D721Med (cell line): Measurements from ENCODE around the gene TP53BP2.

Experiments
- DNase-seq: peaks from one replicate; pipeline ENCODE4 v3.0.0; 2011; ENCODE audit warnings: low spot score; ENCODE audit not compliant: insufficient read length
- FAIRE-seq: peaks from 2 replicates; lab custom pipeline; 2011; peaks lifted over from hg19 to GRCh38; lab: Jason Lieb, UNC
- CTCF ChIP-seq: IDR thresholded peaks from 2 replicates; pipeline ENCODE4 v1.5.1; 2012; ENCODE audit warnings: mild to moderate bottlenecking, control low read depth; ENCODE audit not compliant: insufficient read depth; ENCODE audit errors: missing control alignments

TP53BP2 gene

GRCh38 chr1:223771814-223772770, 73.7 kb downstream of the TP53BP2 start:
- TF ChIP-seq CTCF = no peak
- FAIRE-seq = no peak
- no peak for DNase-seq

GRCh38 chr1:223771469-223771813, 74.3 kb downstream of the TP53BP2 start:
- DNase-seq (no peak), FAIRE-seq (no peak)
- TF ChIP-seq CTCF = no peak

GRCh38 chr1:223770621-223771315, 75.0 kb downstream of the TP53BP2 start:
- TF ChIP-seq CTCF = no peak
- FAIRE-seq (no peak), DNase-seq (no peak)

- FAIRE-seq (no peak), DNase-seq (no peak)
- TF ChIP-seq CTCF = no peak
Observed at GRCh38 chr1:223765719-223766340, 79.9 kb downstream of the TP53BP2 start.

- no peak for DNase-seq
- no peak for FAIRE-seq
- TF ChIP-seq CTCF = no peak
Observed at GRCh38 chr1:223765036-223765718, 80.6 kb downstream of the TP53BP2 start.

- DNase-seq (no peak), FAIRE-seq (no peak)
- no peak for TF ChIP-seq CTCF
Observed at GRCh38 chr1:223763881-223764280, 81.9 kb downstream of the TP53BP2 start.
